Epithelial cell of prostate (primary cell): ENCODE measurements around the gene ZNRF3.

Source experiments
- DNase-seq: peaks from one replicate; pipeline ENCODE4 v3.0.0-alpha.2; 2011; ENCODE audit warnings: low read depth, low spot score
- H3K27ac ChIP-seq: fragments of 450-650 bp; 2 replicates; pipeline ENCODE4 v1.5.1; 2017; ENCODE audit warnings: mild to moderate bottlenecking

ZNRF3 gene

GRCh38 chr22:29098296-29098695 lies 214.9 kb downstream of the ZNRF3 start:
- DNase-seq, result no peak
- no peak overlapping the region for H3K27ac ChIP-seq

GRCh38 chr22:29102300-29102699 lies 218.9 kb downstream of the ZNRF3 start:
- H3K27ac ChIP-seq, result no peak overlapping the region
- no peak for DNase-seq

- H3K27ac ChIP-seq, result no peak overlapping the region
- DNase-seq, result no peak
Measured at GRCh38 chr22:29103121-29103520, 219.7 kb downstream of the ZNRF3 start.

GRCh38 chr22:29105468-29105867 lies 222.1 kb downstream of the ZNRF3 start:
- no peak overlapping the region for H3K27ac ChIP-seq
- DNase-seq, result no peak

GRCh38 chr22:29106839-29107238 lies 223.5 kb downstream of the ZNRF3 start:
- H3K27ac ChIP-seq, result no peak overlapping the region
- DNase-seq, result no peak
